Activated CD4-positive, alpha-beta T cell treated with anti-CD3 and anti-CD28 coated beads for 48 hours (primary cell): ENCODE results near the gene EMD.
"Not testable (repeated sequence)": the region's sequence is repeated elsewhere in the genome, so short reads cannot be mapped to it uniquely, and the experiment has no call there.

ENCODE experiments used
- DNase-seq: peaks from one replicate; pipeline ENCODE4 v3.0.0-alpha.2; 2020

The EMD gene

GRCh38 chrX:154397888-154398667 lies 19.0 kb downstream of the EMD start, which contains the start of gene RPL10:
Gene RPL10, plus strand, starts transcription at chrX:154398377. Its CDS starts 143 bp downstream, at chrX:154398520.
- peak; percentile 93 for DNase-seq

GRCh38 chrX:154398668-154399526 lies 19.8 kb downstream of the EMD start:
- peak; percentile 85 for DNase-seq

GRCh38 chrX:154399527-154400368 lies 20.7 kb downstream of the EMD start:
- peak; percentile 38 for DNase-seq

- DNase-seq = not testable (repeated sequence)
These were observed 21.3 kb downstream of the EMD start for GRCh38 chrX:154400369-154400817.

GRCh38 chrX:154401045-154401799 lies 22.1 kb downstream of the EMD start:
- DNase-seq = peak; percentile 57

- no peak for DNase-seq
These were observed 23.0 kb downstream of the EMD start for GRCh38 chrX:154401918-154402621.

- DNase-seq = no peak
These were observed 23.6 kb downstream of the EMD start for GRCh38 chrX:154402622-154403127.

- DNase-seq = no peak
These were observed 24.1 kb downstream of the EMD start for GRCh38 chrX:154403192-154403591.

GRCh38 chrX:154403858-154404257 lies 24.8 kb downstream of the EMD start:
- DNase-seq = no peak

GRCh38 chrX:154404625-154405192 lies 25.6 kb downstream of the EMD start:
- DNase-seq = no peak

- DNase-seq = no peak
These were observed 29.6 kb downstream of the EMD start for GRCh38 chrX:154408659-154409221.

- DNase-seq = no peak
These were observed 30.3 kb downstream of the EMD start, which contains the start of gene DNASE1L1 for GRCh38 chrX:154409222-154409871. Gene DNASE1L1, minus strand, starts transcription at chrX:154409254. Its CDS starts 3,686 bp downstream, at chrX:154405568.

GRCh38 chrX:154411981-154412340 lies 32.9 kb downstream of the EMD start:
- peak; percentile 78 for DNase-seq

GRCh38 chrX:154412468-154412867 lies 33.4 kb downstream of the EMD start:
- peak; percentile 39 for DNase-seq

- DNase-seq = no peak
These were observed 34.0 kb downstream of the EMD start for GRCh38 chrX:154413142-154413541.

- DNase-seq = no peak
These were observed 38.1 kb downstream of the EMD start for GRCh38 chrX:154417157-154417556.

- no peak for DNase-seq
These were observed 40.1 kb downstream of the EMD start for GRCh38 chrX:154419189-154419588.

GRCh38 chrX:154419688-154420401 lies 40.8 kb downstream of the EMD start:
- no peak for DNase-seq

- DNase-seq = no peak
These were observed 41.3 kb downstream of the EMD start for GRCh38 chrX:154420402-154420756.
